GM06990 (cell line): ENCODE data around the gene OGFOD1.

Experiments
- DNase-seq: peaks from one replicate; pipeline ENCODE4 v3.0.0-alpha.2; 2011; ENCODE audit not compliant: insufficient read length; ENCODE audit errors: extremely low read depth
- H3K27me3 ChIP-seq: replicated peaks from 2 replicates; pipeline ENCODE4 v1.6.0; 2011; ENCODE audit warnings: low read length; ENCODE audit not compliant: control insufficient read depth, insufficient read depth
- H3K36me3 ChIP-seq: 2 replicates; pipeline ENCODE4 v1.5.1; 2011; ENCODE audit warnings: low read length; ENCODE audit not compliant: control insufficient read depth, insufficient read depth
- H3K4me3 ChIP-seq: replicated peaks from 2 replicates; pipeline ENCODE4 v1.5.1; 2011; ENCODE audit warnings: low read depth, mild to moderate bottlenecking, control low read depth, low read length
- CTCF ChIP-seq: IDR thresholded peaks from 2 replicates; pipeline ENCODE4 v1.5.1; 2011; ENCODE audit warnings: low read length, control low read depth, mild to moderate bottlenecking, inconsistent platforms; ENCODE audit not compliant: insufficient read depth, poor library complexity, severe bottlenecking

Gene OGFOD1

GRCh38 chr16:56411624-56412023 lies 39.7 kb upstream of the OGFOD1 start:
- no peaks in the 10 kb centered on the region for H3K27me3 ChIP-seq
- no peak for TF ChIP-seq CTCF
- H3K36me3 ChIP-seq = peaks cover 7% of the 10 kb centered on the region
- DNase-seq = no peak
- no peak overlapping the region for H3K4me3 ChIP-seq

GRCh38 chr16:56413381-56413780 lies 38.0 kb upstream of the OGFOD1 start:
- H3K4me3 ChIP-seq = no peak overlapping the region
- no peaks in the 10 kb centered on the region for H3K27me3 ChIP-seq
- TF ChIP-seq CTCF = no peak
- DNase-seq = no peak
- H3K36me3 ChIP-seq = peaks cover 4% of the 10 kb centered on the region

- H3K36me3 ChIP-seq = peaks cover 3% of the 10 kb centered on the region
- no peak for TF ChIP-seq CTCF
- DNase-seq = no peak
- H3K27me3 ChIP-seq = no peaks in the 10 kb centered on the region
- H3K4me3 ChIP-seq = no peak overlapping the region
Observed at GRCh38 chr16:56414366-56414765, 37.0 kb upstream of the OGFOD1 start.

GRCh38 chr16:56415875-56416274 lies 35.5 kb upstream of the OGFOD1 start:
- Histone ChIP-seq H3K36me3 (peaks cover 3% of the 10 kb centered on the region), H3K4me3 (no peak overlapping the region), H3K27me3 (no peaks in the 10 kb centered on the region)
- no peak for DNase-seq
- TF ChIP-seq CTCF = no peak

- Histone ChIP-seq H3K4me3 (no peak overlapping the region), H3K36me3 (peaks cover 1% of the 10 kb centered on the region), H3K27me3 (no peaks in the 10 kb centered on the region)
- no peak for TF ChIP-seq CTCF
- no peak for DNase-seq
Observed at GRCh38 chr16:56417138-56417537, 34.2 kb upstream of the OGFOD1 start.
